Progenitor cell of endocrine pancreas (in vitro differentiated cells): ENCODE measurements around the gene DLGAP4. TPM values are rescaled to one million over a fixed set of nuclear protein-coding genes. Genes with fewer than 3 reads are reported as not detected.

ENCODE experiments used
- DNase-seq: peaks from one replicate; pipeline ENCODE4 v3.0.0; 2021; ENCODE audit warnings: low spot score; ENCODE audit not compliant: unreplicated experiment
- H3K27ac Mint-ChIP-seq: 2 replicates; pipeline ENCODE4 v1.8.0; 2021; ENCODE audit warnings: mild to moderate bottlenecking, moderate library complexity, mixed read lengths
- H3K27me3 Mint-ChIP-seq: 2 replicates; pipeline ENCODE4 v1.8.0; 2021; ENCODE audit warnings: mixed read lengths
- H3K36me3 Mint-ChIP-seq: 2 replicates; pipeline ENCODE4 v1.8.0; 2022; ENCODE audit warnings: mixed read lengths; ENCODE audit not compliant: insufficient read depth
- H3K4me1 Mint-ChIP-seq: 2 replicates; pipeline ENCODE4 v1.8.0; 2021; ENCODE audit warnings: low read depth, mixed read lengths
- H3K4me3 Mint-ChIP-seq: 2 replicates; pipeline ENCODE4 v1.8.0; 2021; ENCODE audit warnings: low read depth, mild to moderate bottlenecking, moderate library complexity, mixed read lengths
- H3K9me3 Mint-ChIP-seq: 2 replicates; pipeline ENCODE4 v1.8.0; 2021; ENCODE audit warnings: low read depth, mixed read lengths
- CTCF ChIP-seq: fragments of 200-600 bp; sonication (generic); IDR thresholded peaks from one replicate; pipeline ENCODE4 v1.5.0; 2021; ENCODE audit warnings: antibody characterized with exemption, mild to moderate bottlenecking; ENCODE audit not compliant: unreplicated experiment
- total RNA-seq: library from RNA; stranded (reverse); gene quantifications from 2 replicates; pipeline ENCODE4 v1.2.1, GENCODE V29; 2021

DLGAP4 gene
- total RNA-seq, 1 donor from 2014 or later, result 109 TPM

GRCh38 chr20:36297656-36298055 lies 8.5 kb upstream of the DLGAP4 start:
- Mint-ChIP-seq H3K4me3 (no peak overlapping the region), H3K36me3 (no peaks in the 10 kb centered on the region), H3K4me1 (no peaks in the 10 kb centered on the region), H3K27me3 (peaks cover 61% of the 10 kb centered on the region), H3K9me3 (no peaks in the 10 kb centered on the region), H3K27ac (no peak overlapping the region)
- no peak for DNase-seq
- TF ChIP-seq CTCF, result no peak

- no peak overlapping the region for H3K4me3 Mint-ChIP-seq
- no peaks in the 10 kb centered on the region for H3K4me1 Mint-ChIP-seq
- H3K27ac Mint-ChIP-seq, result no peak overlapping the region
- no peaks in the 10 kb centered on the region for H3K9me3 Mint-ChIP-seq
- peaks cover 66% of the 10 kb centered on the region for H3K27me3 Mint-ChIP-seq
- no peak for TF ChIP-seq CTCF
- no peak for DNase-seq
- H3K36me3 Mint-ChIP-seq, result no peaks in the 10 kb centered on the region
These were observed 8.1 kb upstream of the DLGAP4 start for GRCh38 chr20:36298061-36298460.

GRCh38 chr20:36298795-36299339 lies 7.3 kb upstream of the DLGAP4 start:
- H3K27me3 Mint-ChIP-seq, result peaks cover 74% of the 10 kb centered on the region
- DNase-seq, result no peak
- H3K9me3 Mint-ChIP-seq, result no peaks in the 10 kb centered on the region
- H3K36me3 Mint-ChIP-seq, result no peaks in the 10 kb centered on the region
- H3K4me1 Mint-ChIP-seq, result no peaks in the 10 kb centered on the region
- no peak overlapping the region for H3K27ac Mint-ChIP-seq
- H3K4me3 Mint-ChIP-seq, result no peak overlapping the region
- TF ChIP-seq CTCF, result no peak

GRCh38 chr20:36299459-36299858 lies 6.7 kb upstream of the DLGAP4 start:
- no peak overlapping the region for H3K4me3 Mint-ChIP-seq
- TF ChIP-seq CTCF, result no peak
- H3K36me3 Mint-ChIP-seq, result no peaks in the 10 kb centered on the region
- no peaks in the 10 kb centered on the region for H3K9me3 Mint-ChIP-seq
- H3K27me3 Mint-ChIP-seq, result peaks cover 79% of the 10 kb centered on the region
- H3K27ac Mint-ChIP-seq, result no peak overlapping the region
- no peaks in the 10 kb centered on the region for H3K4me1 Mint-ChIP-seq
- DNase-seq, result no peak

GRCh38 chr20:36301359-36302119 lies 4.6 kb upstream of the DLGAP4 start:
- no peaks in the 10 kb centered on the region for H3K9me3 Mint-ChIP-seq
- no peak for TF ChIP-seq CTCF
- DNase-seq, result no peak
- H3K27me3 Mint-ChIP-seq, result peaks cover 79% of the 10 kb centered on the region
- no peaks in the 10 kb centered on the region for H3K36me3 Mint-ChIP-seq
- H3K27ac Mint-ChIP-seq, result no peak overlapping the region
- H3K4me1 Mint-ChIP-seq, result peaks cover 2% of the 10 kb centered on the region
- no peak overlapping the region for H3K4me3 Mint-ChIP-seq
